Measurements from ENCODE around the gene TMPRSS2.

GRCh38 chr21:41460578-41461527 is 47.1 kb downstream of the TMPRSS2 start:
- TF ChIP-seq CTCF (IDR thresholded peaks at IDR 0.05): peak; percentile 61 to 71 (median 69)
- TF ChIP-seq POLR2A (IDR thresholded peaks at IDR 0.05): no peak
